CD4-positive, alpha-beta memory T cell (primary cell): ENCODE results near the gene DIP2C. TPM values are rescaled to one million over a fixed set of nuclear protein-coding genes. Genes with fewer than 3 reads are reported as not detected.
"Not testable (repeated sequence)": the region's sequence is repeated elsewhere in the genome, so short reads cannot be mapped to it uniquely, and the experiment has no call there.

Source experiments
- CTCF ChIA-PET: fragments of 350-600 bp; sonication (Branson Sonifier 250); formaldehyde crosslinking; loops from one replicate; lab custom pipeline; 2021; ENCODE audit warnings: inconsistent platforms; ENCODE audit not compliant: partially characterized antibody; lab: Charles Lee
- POLR2A ChIA-PET: fragments of 350-600 bp; sonication (Branson Sonifier 250); formaldehyde crosslinking; loops from one replicate; lab custom pipeline; 2021; ENCODE audit not compliant: partially characterized antibody; lab: Charles Lee
- DNase-seq, 5 donors: peaks; one replicate each; pipeline versions ENCODE4 v3.0.0 to v3.0.0-alpha.2; 2020 to 2022; ENCODE audit warnings: mixed read lengths in 1 of 5
- H3K27ac ChIP-seq: one replicate; pipeline ENCODE4 v1.7.0; 2013; ENCODE audit warnings: low read depth, low read length
- H3K27me3 ChIP-seq: 2 replicates; pipeline ENCODE4 v1.7.0; 2013; ENCODE audit warnings: mild to moderate bottlenecking, low read length, moderate library complexity; ENCODE audit not compliant: insufficient read depth
- H3K36me3 ChIP-seq: 2 replicates; pipeline ENCODE4 v1.7.0; 2013; ENCODE audit warnings: mild to moderate bottlenecking, low read length, moderate library complexity; ENCODE audit not compliant: insufficient read depth
- H3K4me1 ChIP-seq: 2 replicates; pipeline ENCODE4 v1.7.0; 2013; ENCODE audit warnings: mild to moderate bottlenecking, low read length, moderate library complexity; ENCODE audit not compliant: insufficient read depth
- H3K4me3 ChIP-seq, 2 donors: one replicate each; pipeline ENCODE4 v1.7.0; 2013; ENCODE audit warnings: low read length in 2 of 2, mild to moderate bottlenecking in 1 of 2
- H3K9me3 ChIP-seq, 2 donors: one replicate each; pipeline ENCODE4 v1.7.0; 2013; ENCODE audit warnings: low read length in 2 of 2, control low read depth in 1 of 2; ENCODE audit not compliant: control insufficient read depth in 1 of 2
- H3K27ac Mint-ChIP-seq, 7 donors: one replicate each; pipeline ENCODE4 v1.8.0; 2020 to 2021; ENCODE audit warnings: mixed read lengths in 7 of 7, mild to moderate bottlenecking in 6 of 7, inconsistent platforms in 3 of 7, moderate library complexity in 3 of 7
- H3K27me3 Mint-ChIP-seq, 2 donors: one replicate each; pipeline ENCODE4 v1.8.0; 2020 to 2021; ENCODE audit warnings: mixed read lengths in 2 of 2
- H3K36me3 Mint-ChIP-seq, 2 donors: one replicate each; pipeline ENCODE4 v1.8.0; 2020 to 2021; ENCODE audit warnings: mixed read lengths in 2 of 2, inconsistent platforms in 1 of 2, mild to moderate bottlenecking in 1 of 2
- H3K4me1 Mint-ChIP-seq, 4 donors: one replicate each; pipeline ENCODE4 v1.8.0; 2020 to 2021; ENCODE audit warnings: mixed read lengths in 4 of 4, mild to moderate bottlenecking in 1 of 4
- H3K4me3 Mint-ChIP-seq, 8 donors: one replicate each; pipeline ENCODE4 v1.8.0; 2020 to 2021; ENCODE audit warnings: mixed read lengths in 8 of 8, mild to moderate bottlenecking in 7 of 8, moderate library complexity in 6 of 8, inconsistent platforms in 3 of 8
- H3K9me3 Mint-ChIP-seq, 8 donors: one replicate each; pipeline ENCODE4 v1.8.0; 2020 to 2021; ENCODE audit warnings: mixed read lengths in 8 of 8, mild to moderate bottlenecking in 5 of 8, inconsistent platforms in 3 of 8, moderate library complexity in 1 of 8
- intact Hi-C: fragments of 100-400 bp; cut with micrococcal nuclease; formaldehyde crosslinking; loops from one replicate; pipeline ENCODE4 v1.15.1; 2023
- polyA plus RNA-seq, 2 donors: library from polyadenylated mRNA; unstranded; fragments of 300-500 nt; fragmentation: Illumina TruSeq; gene quantifications; one replicate each; pipeline ENCODE4 v1.2.3, GENCODE V29; 2021
- total RNA-seq, 2 experiments: library from RNA; stranded (reverse); gene quantifications; one replicate each; pipeline ENCODE4 v1.2.3, GENCODE V29; 2021

Gene DIP2C
- total and polyA plus RNA-seq, 4 experiments from 2014 or later: 1.1 to 6.0 (median 3.9) TPM

- H3K27ac Mint-ChIP-seq: peak overlapping the region in 2 of 7 donors; percentile 48 to 59
- H3K27me3 Mint-ChIP-seq: peaks cover 0 to 1% of the 10 kb centered on the region in 2 donors
- no peak overlapping the region for H3K4me3 Mint-ChIP-seq
- H3K27ac ChIP-seq: no peak overlapping the region
- H3K36me3 ChIP-seq: no peaks in the 10 kb centered on the region
- intact Hi-C loops: loop anchor here (10.0 kb wide), 1 partner anchor 301 kb away; no protein-coding TSS in a partner anchor
- no peak for DNase-seq
- no peaks in the 10 kb centered on the region for H3K27me3 ChIP-seq
- H3K36me3 Mint-ChIP-seq: no peaks in the 10 kb centered on the region
- CTCF ChIA-PET: interaction anchor here (0.6 to 1.6 kb wide), 4 partner anchors 15 to 195 kb away, joined by 3 to 4 read pairs (median 4); no protein-coding TSS in a partner anchor
- H3K4me1 Mint-ChIP-seq: peaks cover 12 to 16% (median 15%) of the 10 kb centered on the region in 4 donors
- H3K9me3 ChIP-seq: no peaks in the 10 kb centered on the region
- POLR2A ChIA-PET: interaction anchor here (1.1 kb wide), 1 partner anchor 333 kb away, joined by 3 read pairs; no protein-coding TSS in a partner anchor
- no peaks in the 10 kb centered on the region for H3K9me3 Mint-ChIP-seq
- no peak overlapping the region for H3K4me3 ChIP-seq
- peaks cover 4% of the 10 kb centered on the region for H3K4me1 ChIP-seq
Observed at GRCh38 chr10:513393-513792, 176.1 kb downstream of the DIP2C start.

GRCh38 chr10:512661-513060 lies 176.8 kb downstream of the DIP2C start:
- ChIA-PET POLR2A (interaction anchor here (1.1 kb wide), 1 partner anchor 332 kb away, joined by 3 read pairs; no protein-coding TSS in a partner anchor), CTCF (interaction anchor here (0.6 to 1.6 kb wide), 5 partner anchors 12 to 194 kb away, joined by 3 to 4 read pairs (median 3); no protein-coding TSS in a partner anchor)
- H3K27me3 Mint-ChIP-seq, H3K9me3 Mint-ChIP-seq, H3K4me1 ChIP-seq, H3K9me3 ChIP-seq, H3K27ac Mint-ChIP-seq, H3K36me3 ChIP-seq, DNase-seq, H3K4me3 ChIP-seq, H3K27ac ChIP-seq, H3K36me3 Mint-ChIP-seq, H3K4me3 Mint-ChIP-seq, H3K27me3 ChIP-seq: not testable (repeated sequence)
- peaks cover 13 to 22% (median 17%) of the 10 kb centered on the region in 4 donors for H3K4me1 Mint-ChIP-seq
- intact Hi-C loops: loop anchor here (10.0 kb wide), 1 partner anchor 302 kb away; no protein-coding TSS in a partner anchor

- H3K27me3 ChIP-seq: no peaks in the 10 kb centered on the region
- H3K4me3 ChIP-seq: no peak overlapping the region
- no peak overlapping the region for H3K4me3 Mint-ChIP-seq
- H3K36me3 Mint-ChIP-seq: no peaks in the 10 kb centered on the region
- peaks cover 13 to 22% (median 17%) of the 10 kb centered on the region in 4 donors for H3K4me1 Mint-ChIP-seq
- H3K9me3 Mint-ChIP-seq: no peaks in the 10 kb centered on the region
- intact Hi-C loops: loop anchor here (1.0 to 10.0 kb wide), 2 partner anchors 303 to 334 kb away; no protein-coding TSS in a partner anchor
- peaks cover 0 to 1% of the 10 kb centered on the region in 2 donors for H3K27me3 Mint-ChIP-seq
- no peak overlapping the region for H3K27ac Mint-ChIP-seq
- no peak for DNase-seq
- peaks cover 4% of the 10 kb centered on the region for H3K4me1 ChIP-seq
- POLR2A ChIA-PET: no interaction called here
- H3K9me3 ChIP-seq: no peaks in the 10 kb centered on the region
- no peak overlapping the region for H3K27ac ChIP-seq
- H3K36me3 ChIP-seq: no peaks in the 10 kb centered on the region
- CTCF ChIA-PET: interaction anchor here (0.6 to 2.5 kb wide), 6 partner anchors 9 to 562 kb away, joined by 3 to 6 read pairs (median 3); no protein-coding TSS in a partner anchor
Observed at GRCh38 chr10:511849-512191, 177.6 kb downstream of the DIP2C start.

- Histone ChIP-seq H3K27me3 (no peaks in the 10 kb centered on the region), H3K4me1 (peaks cover 4% of the 10 kb centered on the region), H3K9me3 (no peaks in the 10 kb centered on the region), H3K27ac (no peak overlapping the region), H3K4me3 (no peak overlapping the region), H3K36me3 (no peaks in the 10 kb centered on the region)
- peak; percentile 67 to 75 (median 70) for DNase-seq
- intact Hi-C loops: loop anchor here (1.0 to 10.0 kb wide), 2 partner anchors 304 to 333 kb away; no protein-coding TSS in a partner anchor
- H3K36me3 Mint-ChIP-seq: no peaks in the 10 kb centered on the region
- H3K9me3 Mint-ChIP-seq: no peaks in the 10 kb centered on the region
- CTCF ChIA-PET: interaction anchor here (0.6 to 2.5 kb wide), 7 partner anchors 8 to 562 kb away, joined by 3 to 11 read pairs (median 3); no protein-coding TSS in a partner anchor
- POLR2A ChIA-PET: no interaction called here
- peaks cover 0 to 1% of the 10 kb centered on the region in 2 donors for H3K27me3 Mint-ChIP-seq
- peaks cover 13 to 22% (median 17%) of the 10 kb centered on the region in 4 donors for H3K4me1 Mint-ChIP-seq
- peak overlapping the region in 3 of 8 donors; percentile 4 to 29 (median 22) for H3K4me3 Mint-ChIP-seq
- H3K27ac Mint-ChIP-seq: peak overlapping the region in 2 of 7 donors; percentile 7 to 42
Observed at GRCh38 chr10:511101-511848, 178.2 kb downstream of the DIP2C start.

GRCh38 chr10:510415-510881 lies 179.0 kb downstream of the DIP2C start:
- no peak overlapping the region for H3K27ac Mint-ChIP-seq
- H3K9me3 Mint-ChIP-seq: no peaks in the 10 kb centered on the region
- DNase-seq: no peak
- peaks cover 13 to 22% (median 17%) of the 10 kb centered on the region in 4 donors for H3K4me1 Mint-ChIP-seq
- peaks cover 4% of the 10 kb centered on the region for H3K4me1 ChIP-seq
- peaks cover 0 to 1% of the 10 kb centered on the region in 2 donors for H3K27me3 Mint-ChIP-seq
- intact Hi-C loops: loop anchor here (10.0 kb wide), 1 partner anchor 304 kb away; no protein-coding TSS in a partner anchor
- H3K36me3 ChIP-seq: no peaks in the 10 kb centered on the region
- POLR2A ChIA-PET: no interaction called here
- no peaks in the 10 kb centered on the region for H3K9me3 ChIP-seq
- CTCF ChIA-PET: interaction anchor here (0.6 to 2.5 kb wide), 6 partner anchors 9 to 329 kb away, joined by 3 to 11 read pairs (median 4); no protein-coding TSS in a partner anchor
- no peaks in the 10 kb centered on the region for H3K36me3 Mint-ChIP-seq
- no peak overlapping the region for H3K4me3 ChIP-seq
- no peak overlapping the region for H3K4me3 Mint-ChIP-seq
- H3K27me3 ChIP-seq: no peaks in the 10 kb centered on the region
- no peak overlapping the region for H3K27ac ChIP-seq

- no peaks in the 10 kb centered on the region for H3K9me3 Mint-ChIP-seq
- Histone ChIP-seq H3K36me3 (no peaks in the 10 kb centered on the region), H3K27ac (no peak overlapping the region), H3K9me3 (no peaks in the 10 kb centered on the region), H3K4me1 (peaks cover 4% of the 10 kb centered on the region), H3K27me3 (no peaks in the 10 kb centered on the region), H3K4me3 (no peak overlapping the region)
- H3K27ac Mint-ChIP-seq: no peak overlapping the region
- H3K36me3 Mint-ChIP-seq: no peaks in the 10 kb centered on the region
- CTCF ChIA-PET: interaction anchor here (0.9 to 2.5 kb wide), 3 partner anchors 8 to 12 kb away, joined by 4 to 11 read pairs (median 6); no protein-coding TSS in a partner anchor
- POLR2A ChIA-PET: no interaction called here
- no peak overlapping the region for H3K4me3 Mint-ChIP-seq
- H3K4me1 Mint-ChIP-seq: peaks cover 13 to 22% (median 17%) of the 10 kb centered on the region in 4 donors
- DNase-seq: no peak
- intact Hi-C loops: loop anchor here (10.0 kb wide), 1 partner anchor 305 kb away; no protein-coding TSS in a partner anchor
- H3K27me3 Mint-ChIP-seq: peaks cover 0 to 5% of the 10 kb centered on the region in 2 donors
Observed at GRCh38 chr10:509361-510102, 179.9 kb downstream of the DIP2C start.
